Measurements from ENCODE around the gene PDSS2. TPM values are rescaled to one million over a fixed set of nuclear protein-coding genes. Genes with fewer than 3 reads are reported as not detected.

PDSS2 gene
- total RNA-seq, 2 donors from 2014 or later = 11.4 to 12.3 TPM

DNA sequence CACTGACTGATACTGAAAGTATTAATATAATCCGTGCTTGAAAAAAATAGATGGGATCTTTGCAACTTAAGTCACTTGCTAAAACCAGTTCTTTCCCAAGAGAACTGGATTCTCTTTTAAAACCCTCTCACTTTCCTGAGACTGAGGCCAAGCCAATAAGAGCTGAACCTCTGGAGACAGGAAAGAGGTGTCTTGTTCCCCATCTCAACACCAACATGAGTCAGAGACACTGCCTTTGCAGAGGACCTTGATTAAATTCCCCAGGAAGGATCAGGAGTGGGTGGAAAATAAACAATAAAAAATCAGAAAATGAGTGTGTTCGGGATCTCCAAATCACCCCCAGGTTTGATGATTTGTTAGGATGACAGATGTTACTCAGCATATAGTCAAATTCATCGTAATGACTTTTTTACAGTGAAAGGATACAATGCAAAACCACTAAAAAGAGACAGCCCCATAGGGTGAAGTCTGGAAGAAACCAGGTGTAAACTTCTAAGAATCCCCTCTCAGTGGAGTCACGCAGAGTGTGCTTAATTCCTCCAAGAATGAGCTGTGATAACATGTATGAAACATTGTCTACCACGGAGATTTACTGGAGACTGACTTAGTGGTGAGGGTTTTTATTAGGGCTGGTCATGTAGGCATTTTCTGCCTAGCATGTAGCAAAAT is 221.2 kb downstream of the PDSS2 start:
- Mint-ChIP-seq H3K4me1 (no peaks in the 10 kb centered on the region), H3K27ac (no peak overlapping the region), H3K4me3 (no peak overlapping the region), H3K27me3 (no peaks in the 10 kb centered on the region), H3K36me3 (ENCODE audit: low read depth) (no peaks in the 10 kb centered on the region)
- no peak for ATAC-seq
- no peak for DNase-seq
- no peaks in the 10 kb centered on the region for H3K9me3 ChIP-seq (ENCODE audit: control insufficient read depth, low read length, poor library complexity, severe bottlenecking)

DNA sequence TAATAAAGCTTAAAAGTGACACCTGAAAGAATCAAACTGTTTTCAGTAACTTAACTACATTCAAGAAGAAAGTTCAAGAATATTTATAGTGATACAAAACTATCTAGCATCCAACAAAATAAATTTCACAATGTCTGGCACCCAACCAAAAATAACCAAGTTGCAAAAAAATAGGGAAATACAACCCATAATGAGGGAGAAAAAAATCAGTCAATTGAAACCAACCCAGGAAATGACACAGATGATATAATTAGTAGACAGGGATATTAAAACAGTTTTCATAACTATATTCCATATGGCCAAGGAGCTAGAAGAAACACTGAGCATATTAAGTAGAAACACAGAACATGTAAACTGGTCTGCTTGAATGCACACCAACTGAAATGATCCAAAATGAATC is 223.9 kb downstream of the PDSS2 start:
- H3K4me1 Mint-ChIP-seq = no peaks in the 10 kb centered on the region
- no peaks in the 10 kb centered on the region for H3K9me3 ChIP-seq (ENCODE audit: control insufficient read depth, low read length, poor library complexity, severe bottlenecking)
- no peak overlapping the region for H3K4me3 Mint-ChIP-seq
- DNase-seq (no peak), ATAC-seq (no peak)
- no peak overlapping the region for H3K27ac Mint-ChIP-seq
- H3K27me3 Mint-ChIP-seq = no peaks in the 10 kb centered on the region
- H3K36me3 Mint-ChIP-seq (ENCODE audit: low read depth) = peaks cover 3% of the 10 kb centered on the region

DNA sequence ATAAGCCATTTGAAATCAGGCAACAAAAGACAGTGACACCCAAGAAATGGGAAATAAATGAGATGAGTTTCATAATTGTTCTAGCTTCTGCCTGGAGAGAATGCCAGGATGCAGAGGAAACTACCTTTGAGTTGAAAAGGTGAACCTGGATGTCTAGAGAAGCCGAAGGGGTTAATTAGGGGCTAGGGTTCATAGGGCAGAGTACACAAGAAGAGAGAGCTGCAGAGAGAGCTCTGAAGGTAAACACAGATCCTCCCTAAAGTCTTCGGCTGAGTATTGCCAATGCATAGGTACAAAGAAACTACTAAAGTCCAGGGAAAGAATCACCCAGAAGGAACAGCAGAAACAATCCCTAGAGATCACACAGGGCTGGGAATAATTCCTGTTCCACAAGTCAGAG is 224.4 kb downstream of the PDSS2 start:
- no peak for ATAC-seq
- Mint-ChIP-seq H3K27ac (no peak overlapping the region), H3K27me3 (no peaks in the 10 kb centered on the region), H3K4me1 (no peaks in the 10 kb centered on the region), H3K36me3 (ENCODE audit: low read depth) (peaks cover 3% of the 10 kb centered on the region), H3K4me3 (no peak overlapping the region)
- DNase-seq = no peak
- no peaks in the 10 kb centered on the region for H3K9me3 ChIP-seq (ENCODE audit: control insufficient read depth, low read length, poor library complexity, severe bottlenecking)

DNA sequence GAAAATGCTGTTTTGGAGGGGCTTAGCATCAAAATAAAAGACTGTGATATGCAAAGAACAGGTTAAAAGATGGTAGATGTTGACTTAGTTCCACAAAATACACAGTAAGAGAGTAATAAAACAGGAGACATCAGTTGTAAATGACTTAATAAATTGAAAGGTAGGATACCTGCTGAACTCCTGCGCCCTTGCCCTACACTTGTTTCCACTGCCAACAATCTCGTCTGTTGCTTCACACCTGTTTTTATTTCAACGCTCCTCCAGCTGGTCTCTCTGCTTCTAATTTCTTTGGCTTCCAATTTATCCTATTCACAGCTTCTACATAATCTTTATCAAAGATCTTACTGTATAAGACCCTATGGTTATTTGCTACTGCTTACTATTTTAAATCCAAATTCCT is 228.1 kb downstream of the PDSS2 start:
- no peak overlapping the region for H3K27ac Mint-ChIP-seq
- peaks cover 5% of the 10 kb centered on the region for H3K36me3 Mint-ChIP-seq (ENCODE audit: low read depth)
- H3K4me3 Mint-ChIP-seq = no peak overlapping the region
- H3K4me1 Mint-ChIP-seq = no peaks in the 10 kb centered on the region
- no peak for ATAC-seq
- H3K27me3 Mint-ChIP-seq = no peaks in the 10 kb centered on the region
- H3K9me3 ChIP-seq (ENCODE audit: control insufficient read depth, low read length, poor library complexity, severe bottlenecking) = no peaks in the 10 kb centered on the region
- no peak for DNase-seq

- Mint-ChIP-seq H3K4me1 (no peaks in the 10 kb centered on the region), H3K36me3 (ENCODE audit: low read depth) (peaks cover 6% of the 10 kb centered on the region), H3K27ac (no peak overlapping the region), H3K27me3 (no peaks in the 10 kb centered on the region), H3K4me3 (no peak overlapping the region)
- DNase-seq = no peak
- ATAC-seq = no peak
- H3K9me3 ChIP-seq (ENCODE audit: control insufficient read depth, low read length, poor library complexity, severe bottlenecking) = no peaks in the 10 kb centered on the region
These were observed 228.9 kb downstream of the PDSS2 start for GRCh38 chr6:107230448-107230847.

DNA sequence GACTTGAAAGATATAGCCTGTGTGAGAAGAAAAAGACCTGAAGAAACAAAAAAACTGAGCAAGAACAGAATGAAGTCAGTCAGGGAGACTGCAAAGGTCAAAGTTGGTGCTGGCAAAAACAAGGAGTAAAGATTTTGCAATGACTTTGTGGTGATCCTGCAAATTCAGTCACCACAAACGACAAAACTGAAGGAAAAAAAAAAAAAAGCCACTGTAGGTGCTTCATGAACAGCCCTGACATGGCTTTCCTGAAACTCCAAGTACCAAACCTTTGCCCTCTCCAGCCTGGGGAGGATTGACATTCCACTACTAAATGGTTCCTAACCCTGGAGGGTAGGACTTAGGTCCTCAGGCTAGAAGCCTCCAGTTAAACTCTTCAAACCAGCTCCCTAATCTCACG is 229.3 kb downstream of the PDSS2 start:
- Mint-ChIP-seq H3K27me3 (no peaks in the 10 kb centered on the region), H3K4me1 (no peaks in the 10 kb centered on the region), H3K27ac (no peak overlapping the region), H3K4me3 (no peak overlapping the region), H3K36me3 (ENCODE audit: low read depth) (peaks cover 6% of the 10 kb centered on the region)
- DNase-seq = no peak
- no peak for ATAC-seq
- no peaks in the 10 kb centered on the region for H3K9me3 ChIP-seq (ENCODE audit: control insufficient read depth, low read length, poor library complexity, severe bottlenecking)

DNA sequence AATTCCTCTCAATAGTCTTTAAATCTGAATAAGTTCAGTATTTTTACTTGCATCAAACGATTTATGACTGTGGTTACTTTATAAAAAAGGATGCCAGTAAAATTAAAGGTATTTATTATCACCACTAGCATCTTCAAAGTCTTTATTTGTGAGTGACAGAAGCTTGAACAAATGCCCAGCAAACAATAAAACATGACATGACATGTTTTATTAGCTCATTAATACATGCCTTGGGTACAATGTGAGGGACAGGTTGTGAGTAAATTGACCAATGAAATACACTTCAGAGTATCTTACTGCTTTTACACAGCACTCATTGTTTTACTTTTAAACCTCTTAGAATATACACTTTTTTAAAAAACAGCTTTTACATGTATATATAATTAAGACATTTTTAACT is 230.6 kb downstream of the PDSS2 start:
- Mint-ChIP-seq H3K27ac (no peak overlapping the region), H3K4me1 (no peaks in the 10 kb centered on the region), H3K36me3 (ENCODE audit: low read depth) (peaks cover 6% of the 10 kb centered on the region), H3K27me3 (no peaks in the 10 kb centered on the region), H3K4me3 (no peak overlapping the region)
- ATAC-seq (no peak), DNase-seq (no peak)
- H3K9me3 ChIP-seq (ENCODE audit: control insufficient read depth, low read length, poor library complexity, severe bottlenecking) = no peaks in the 10 kb centered on the region

GRCh38 chr6:107221519-107221918 is 237.8 kb downstream of the PDSS2 start:
- peaks cover 3% of the 10 kb centered on the region for H3K4me1 Mint-ChIP-seq
- no peak overlapping the region for H3K27ac Mint-ChIP-seq
- no peaks in the 10 kb centered on the region for H3K27me3 Mint-ChIP-seq
- H3K36me3 Mint-ChIP-seq (ENCODE audit: low read depth) = peaks cover 6% of the 10 kb centered on the region
- ATAC-seq (no peak), DNase-seq (no peak)
- H3K9me3 ChIP-seq (ENCODE audit: control insufficient read depth, low read length, poor library complexity, severe bottlenecking) = no peaks in the 10 kb centered on the region
- no peak overlapping the region for H3K4me3 Mint-ChIP-seq

- no peaks in the 10 kb centered on the region for H3K27me3 Mint-ChIP-seq
- no peak overlapping the region for H3K4me3 Mint-ChIP-seq
- no peak overlapping the region for H3K27ac Mint-ChIP-seq
- ATAC-seq (no peak), DNase-seq (no peak)
- peaks cover 3% of the 10 kb centered on the region for H3K4me1 Mint-ChIP-seq
- no peaks in the 10 kb centered on the region for H3K9me3 ChIP-seq (ENCODE audit: control insufficient read depth, low read length, poor library complexity, severe bottlenecking)
- H3K36me3 Mint-ChIP-seq (ENCODE audit: low read depth) = peaks cover 4% of the 10 kb centered on the region
These were observed 239.5 kb downstream of the PDSS2 start for GRCh38 chr6:107219851-107220250.

DNA sequence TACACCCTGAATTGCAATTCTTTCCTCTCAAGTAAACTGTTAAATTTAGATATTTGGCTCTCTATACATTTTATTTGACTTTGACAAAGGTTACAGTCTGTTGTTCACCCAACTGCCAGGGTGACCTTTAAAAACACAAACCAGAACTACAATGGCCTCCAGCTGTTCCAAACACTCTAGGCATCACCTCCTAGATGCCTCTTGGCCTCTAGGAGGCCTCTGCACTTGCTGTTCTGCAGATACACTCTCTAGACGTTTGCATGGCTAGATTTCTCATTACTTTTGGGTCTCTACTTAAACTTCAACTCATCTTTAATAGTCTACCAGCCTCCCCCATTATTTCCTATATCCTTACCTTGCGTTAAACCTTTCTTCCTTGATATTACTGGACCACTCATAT is 241.2 kb downstream of the PDSS2 start:
- Mint-ChIP-seq H3K4me3 (no peak overlapping the region), H3K36me3 (ENCODE audit: low read depth) (peaks cover 4% of the 10 kb centered on the region), H3K27me3 (no peaks in the 10 kb centered on the region), H3K4me1 (peaks cover 3% of the 10 kb centered on the region), H3K27ac (no peak overlapping the region)
- ATAC-seq (no peak), DNase-seq (no peak)
- H3K9me3 ChIP-seq (ENCODE audit: control insufficient read depth, low read length, poor library complexity, severe bottlenecking) = no peaks in the 10 kb centered on the region

DNA sequence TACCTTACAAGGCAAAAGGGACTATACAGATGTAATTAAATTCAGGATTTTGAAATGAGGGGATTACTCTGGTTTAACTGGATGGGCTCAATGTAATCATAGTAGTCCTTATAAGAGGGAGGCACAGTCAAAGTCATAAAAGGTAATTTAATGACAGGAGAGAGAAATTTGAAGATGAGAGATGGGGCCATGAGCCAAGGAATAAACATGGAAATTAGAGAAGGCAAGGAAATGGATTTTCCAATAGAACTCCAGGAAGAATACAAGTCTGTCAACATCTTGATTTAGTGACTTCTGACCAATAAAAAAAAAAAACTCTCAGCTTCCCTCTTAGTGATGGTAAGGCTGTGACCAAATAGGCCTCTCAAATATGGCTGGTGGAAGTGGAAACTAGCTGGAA is 242.1 kb downstream of the PDSS2 start:
- H3K4me3 Mint-ChIP-seq = no peak overlapping the region
- ATAC-seq (no peak), DNase-seq (no peak)
- H3K4me1 Mint-ChIP-seq = peaks cover 3% of the 10 kb centered on the region
- H3K27ac Mint-ChIP-seq = no peak overlapping the region
- H3K27me3 Mint-ChIP-seq = no peaks in the 10 kb centered on the region
- peaks cover 4% of the 10 kb centered on the region for H3K36me3 Mint-ChIP-seq (ENCODE audit: low read depth)
- H3K9me3 ChIP-seq (ENCODE audit: control insufficient read depth, low read length, poor library complexity, severe bottlenecking) = no peaks in the 10 kb centered on the region

GRCh38 chr6:107216197-107216933 is 243.0 kb downstream of the PDSS2 start:
- Mint-ChIP-seq H3K27ac (no peak overlapping the region), H3K27me3 (no peaks in the 10 kb centered on the region), H3K36me3 (ENCODE audit: low read depth) (peaks cover 4% of the 10 kb centered on the region), H3K4me3 (no peak overlapping the region), H3K4me1 (peaks cover 3% of the 10 kb centered on the region)
- DNase-seq (no peak), ATAC-seq (no peak)
- H3K9me3 ChIP-seq (ENCODE audit: control insufficient read depth, low read length, poor library complexity, severe bottlenecking) = no peaks in the 10 kb centered on the region

DNA sequence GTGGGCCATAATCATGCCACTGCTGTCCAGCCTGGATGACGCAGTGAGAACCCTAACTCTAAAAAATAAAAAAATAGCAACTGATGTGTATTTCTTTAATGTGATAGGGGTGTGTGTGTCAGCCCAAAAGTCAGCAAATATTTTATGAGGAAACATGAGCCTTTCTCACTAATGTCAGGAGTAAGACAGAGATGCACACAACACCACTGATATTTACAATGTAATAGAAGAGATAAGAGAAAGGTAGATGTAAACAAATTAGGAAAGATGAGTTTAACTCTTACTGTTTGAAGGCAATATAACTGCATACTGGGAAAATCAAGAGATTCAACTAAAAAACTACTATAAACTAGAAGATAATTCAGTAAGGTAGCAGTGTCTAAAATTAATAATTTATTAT is 244.0 kb downstream of the PDSS2 start:
- Mint-ChIP-seq H3K27me3 (no peaks in the 10 kb centered on the region), H3K4me1 (peaks cover 3% of the 10 kb centered on the region), H3K27ac (no peak overlapping the region), H3K4me3 (no peak overlapping the region), H3K36me3 (ENCODE audit: low read depth) (peaks cover 4% of the 10 kb centered on the region)
- no peak for DNase-seq
- ATAC-seq = no peak
- H3K9me3 ChIP-seq (ENCODE audit: control insufficient read depth, low read length, poor library complexity, severe bottlenecking) = no peaks in the 10 kb centered on the region

DNA sequence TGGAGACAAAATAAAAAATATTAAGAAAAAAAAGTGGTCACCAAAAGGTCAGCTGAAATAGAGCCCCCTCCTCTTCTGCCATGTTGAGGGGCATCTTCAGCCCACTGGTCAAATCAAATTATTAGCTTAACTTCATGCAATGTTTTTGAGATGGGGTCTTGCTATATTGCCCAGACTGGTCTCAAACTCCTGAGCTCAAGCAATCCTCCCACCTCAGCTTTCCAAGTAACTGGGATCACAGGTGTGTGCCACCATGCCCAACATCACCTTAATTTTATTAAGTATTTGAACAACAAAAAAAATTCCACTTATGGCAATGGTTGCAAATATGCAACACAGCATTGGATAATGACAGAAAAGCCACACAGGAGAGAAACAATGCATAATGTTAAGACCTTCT is 244.7 kb downstream of the PDSS2 start:
- Mint-ChIP-seq H3K36me3 (ENCODE audit: low read depth) (peaks cover 2% of the 10 kb centered on the region), H3K4me3 (no peak overlapping the region), H3K27me3 (no peaks in the 10 kb centered on the region), H3K27ac (no peak overlapping the region), H3K4me1 (peaks cover 3% of the 10 kb centered on the region)
- ATAC-seq (no peak), DNase-seq (no peak)
- no peaks in the 10 kb centered on the region for H3K9me3 ChIP-seq (ENCODE audit: control insufficient read depth, low read length, poor library complexity, severe bottlenecking)
